ENCODE results near the gene CA10.

DNA sequence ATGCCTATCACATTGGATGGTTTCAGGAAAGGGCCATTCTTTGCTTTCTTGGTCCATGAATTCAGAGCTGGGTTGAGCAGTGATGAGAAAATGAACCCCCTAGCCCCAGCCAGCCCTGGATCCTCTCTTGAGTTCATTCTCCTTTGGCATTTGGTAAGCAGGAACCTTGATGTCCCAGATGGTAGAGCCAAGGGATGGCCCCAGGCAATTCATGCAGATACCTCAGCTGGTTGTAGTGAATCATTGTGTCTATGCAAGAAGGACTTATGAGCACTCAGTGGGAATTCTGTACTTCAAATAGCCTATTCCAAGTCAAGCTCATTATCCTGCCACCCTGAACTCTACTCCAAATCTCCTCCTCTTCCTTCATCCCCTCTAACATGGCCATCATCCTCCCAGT lies 485.4 kb downstream of the CA10 start:
- TF ChIP-seq, protein P1, sequence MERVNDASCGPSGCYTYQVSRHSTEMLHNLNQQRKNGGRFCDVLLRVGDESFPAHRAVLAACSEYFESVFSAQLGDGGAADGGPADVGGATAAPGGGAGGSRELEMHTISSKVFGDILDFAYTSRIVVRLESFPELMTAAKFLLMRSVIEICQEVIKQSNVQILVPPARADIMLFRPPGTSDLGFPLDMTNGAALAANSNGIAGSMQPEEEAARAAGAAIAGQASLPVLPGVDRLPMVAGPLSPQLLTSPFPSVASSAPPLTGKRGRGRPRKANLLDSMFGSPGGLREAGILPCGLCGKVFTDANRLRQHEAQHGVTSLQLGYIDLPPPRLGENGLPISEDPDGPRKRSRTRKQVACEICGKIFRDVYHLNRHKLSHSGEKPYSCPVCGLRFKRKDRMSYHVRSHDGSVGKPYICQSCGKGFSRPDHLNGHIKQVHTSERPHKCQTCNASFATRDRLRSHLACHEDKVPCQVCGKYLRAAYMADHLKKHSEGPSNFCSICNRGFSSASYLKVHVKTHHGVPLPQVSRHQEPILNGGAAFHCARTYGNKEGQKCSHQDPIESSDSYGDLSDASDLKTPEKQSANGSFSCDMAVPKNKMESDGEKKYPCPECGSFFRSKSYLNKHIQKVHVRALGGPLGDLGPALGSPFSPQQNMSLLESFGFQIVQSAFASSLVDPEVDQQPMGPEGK (CRISPR knock-in tag; IDR thresholded peaks at IDR 0.05; ENCODE audit: borderline replicate concordance): no peak
- no peak for TF ChIP-seq BACH2 (CRISPR knock-in tag; IDR thresholded peaks at IDR 0.05; ENCODE audit: borderline replicate concordance)
